Limb (tissue), 2 donors: ENCODE results near the gene PCSK6.
"Not testable (repeated sequence)": the region's sequence is repeated elsewhere in the genome, so short reads cannot be mapped to it uniquely, and the experiment has no call there.

Experiments used
- DNase-seq, 2 donors: peaks; one replicate each; pipeline ENCODE4 v3.0.0-alpha.2; 2016; ENCODE audit errors: extremely low spot score in 2 of 2

The PCSK6 gene

GRCh38 chr15:101432982-101433381 lies 56.5 kb downstream of the PCSK6 start:
- no peak for DNase-seq

- no peak for DNase-seq
Measured at GRCh38 chr15:101431748-101432147, 57.8 kb downstream of the PCSK6 start.

GRCh38 chr15:101431301-101431700 lies 58.2 kb downstream of the PCSK6 start:
- DNase-seq, result no peak

- DNase-seq, result no peak
Measured at GRCh38 chr15:101429646-101430045, 59.9 kb downstream of the PCSK6 start.

- no peak for DNase-seq
Measured at GRCh38 chr15:101429191-101429590, 60.3 kb downstream of the PCSK6 start.

- no peak for DNase-seq
Measured at GRCh38 chr15:101428758-101429157, 60.7 kb downstream of the PCSK6 start.

- no peak for DNase-seq
Measured at GRCh38 chr15:101427606-101428487, 61.7 kb downstream of the PCSK6 start.

- DNase-seq, result no peak
Measured at GRCh38 chr15:101426761-101427333, 62.7 kb downstream of the PCSK6 start.

- no peak for DNase-seq
Measured at GRCh38 chr15:101425787-101426365, 63.6 kb downstream of the PCSK6 start.

GRCh38 chr15:101424984-101425383 lies 64.5 kb downstream of the PCSK6 start:
- DNase-seq, result no peak

- DNase-seq, result no peak
Measured at GRCh38 chr15:101420232-101420631, 69.3 kb downstream of the PCSK6 start.

GRCh38 chr15:101416475-101416874 lies 73.0 kb downstream of the PCSK6 start:
- not testable (repeated sequence) for DNase-seq

- no peak for DNase-seq
Measured at GRCh38 chr15:101413239-101413638, 76.3 kb downstream of the PCSK6 start.

- no peak for DNase-seq
Measured at GRCh38 chr15:101411581-101411980, 77.9 kb downstream of the PCSK6 start.

- DNase-seq, result no peak
Measured at GRCh38 chr15:101411085-101411484, 78.4 kb downstream of the PCSK6 start.

- DNase-seq, result no peak
Measured at GRCh38 chr15:101410612-101411011, 78.9 kb downstream of the PCSK6 start.

- DNase-seq, result no peak
Measured at GRCh38 chr15:101409621-101410020, 79.9 kb downstream of the PCSK6 start.

- DNase-seq, result peak in 1 of 2 donors; percentile 20
Measured at GRCh38 chr15:101407966-101408775, 81.3 kb downstream of the PCSK6 start.

- peak in 1 of 2 donors; percentile 12 for DNase-seq
Measured at GRCh38 chr15:101407439-101407838, 82.1 kb downstream of the PCSK6 start.

GRCh38 chr15:101406526-101407195 lies 82.8 kb downstream of the PCSK6 start:
- DNase-seq, result peak in 1 of 2 donors; percentile 19

GRCh38 chr15:101406036-101406435 lies 83.5 kb downstream of the PCSK6 start:
- peak in 1 of 2 donors; percentile 50 for DNase-seq
